Activated naive CD8-positive, alpha-beta T cell treated with anti-CD3 and anti-CD28 coated beads for 36 hours (primary cell): ENCODE results near the gene GALNT9. TPM values are rescaled to one million over a fixed set of nuclear protein-coding genes. Genes with fewer than 3 reads are reported as not detected.

Experiments used
- DNase-seq: peaks from one replicate; pipeline ENCODE4 v3.0.0; 2021
- H3K27ac Mint-ChIP-seq: one replicate; pipeline ENCODE4 v1.8.0; 2022; ENCODE audit warnings: mild to moderate bottlenecking, moderate library complexity, mixed read lengths
- H3K27me3 Mint-ChIP-seq: one replicate; pipeline ENCODE4 v1.8.0; 2022; ENCODE audit warnings: mild to moderate bottlenecking, mixed read lengths
- H3K36me3 Mint-ChIP-seq: one replicate; pipeline ENCODE4 v1.8.0; 2021; ENCODE audit warnings: mild to moderate bottlenecking, mixed read lengths
- H3K4me1 Mint-ChIP-seq: one replicate; pipeline ENCODE4 v1.8.0; 2021; ENCODE audit warnings: mixed read lengths
- H3K4me3 Mint-ChIP-seq: one replicate; pipeline ENCODE4 v1.8.0; 2022; ENCODE audit warnings: mild to moderate bottlenecking, moderate library complexity, mixed read lengths
- H3K9me3 Mint-ChIP-seq: one replicate; pipeline ENCODE4 v1.8.0; 2022; ENCODE audit warnings: mixed read lengths
- total RNA-seq, 2 experiments: library from RNA; stranded (reverse); gene quantifications; one replicate each; pipeline ENCODE4 v1.2.3, GENCODE V29; 2021

Gene GALNT9
- total RNA-seq, 2 experiments from 2014 or later: not detected

- H3K4me3 Mint-ChIP-seq: peak overlapping the region; percentile 38
- H3K27ac Mint-ChIP-seq: peak overlapping the region; percentile 84
- H3K27me3 Mint-ChIP-seq: peaks cover 67% of the 10 kb centered on the region
- peak; percentile 78 for DNase-seq
- peaks cover 21% of the 10 kb centered on the region for H3K4me1 Mint-ChIP-seq
- no peaks in the 10 kb centered on the region for H3K36me3 Mint-ChIP-seq
- H3K9me3 Mint-ChIP-seq: no peaks in the 10 kb centered on the region
Observed at GRCh38 chr12:132327336-132328171, 1.8 kb downstream of the GALNT9 start.

- no peaks in the 10 kb centered on the region for H3K36me3 Mint-ChIP-seq
- peaks cover 21% of the 10 kb centered on the region for H3K4me1 Mint-ChIP-seq
- peaks cover 60% of the 10 kb centered on the region for H3K27me3 Mint-ChIP-seq
- H3K4me3 Mint-ChIP-seq: peak overlapping the region; percentile 46
- peak overlapping the region; percentile 84 for H3K27ac Mint-ChIP-seq
- H3K9me3 Mint-ChIP-seq: no peaks in the 10 kb centered on the region
- no peak for DNase-seq
Observed at GRCh38 chr12:132326646-132327045, 2.7 kb downstream of the GALNT9 start.

GRCh38 chr12:132325733-132326130, 3.7 kb downstream of the GALNT9 start:
- Mint-ChIP-seq H3K4me3 (no peak overlapping the region), H3K36me3 (no peaks in the 10 kb centered on the region), H3K4me1 (peaks cover 21% of the 10 kb centered on the region), H3K9me3 (no peaks in the 10 kb centered on the region), H3K27ac (no peak overlapping the region), H3K27me3 (peaks cover 55% of the 10 kb centered on the region)
- no peak for DNase-seq

GRCh38 chr12:132324841-132325732, 4.3 kb downstream of the GALNT9 start:
- no peak overlapping the region for H3K27ac Mint-ChIP-seq

GRCh38 chr12:132324173-132324572, 5.2 kb downstream of the GALNT9 start:
- peaks cover 48% of the 10 kb centered on the region for H3K27me3 Mint-ChIP-seq
- H3K27ac Mint-ChIP-seq: no peak overlapping the region
- no peak for DNase-seq
- no peak overlapping the region for H3K4me3 Mint-ChIP-seq
- no peaks in the 10 kb centered on the region for H3K36me3 Mint-ChIP-seq
- H3K4me1 Mint-ChIP-seq: peaks cover 21% of the 10 kb centered on the region
- H3K9me3 Mint-ChIP-seq: no peaks in the 10 kb centered on the region

More at GRCh38 chr12:132324841-132325732, 4.3 kb downstream of the GALNT9 start:
- no peak overlapping the region for H3K4me3 Mint-ChIP-seq
- H3K36me3 Mint-ChIP-seq: no peaks in the 10 kb centered on the region
- no peak for DNase-seq
- peaks cover 48% of the 10 kb centered on the region for H3K27me3 Mint-ChIP-seq
- H3K4me1 Mint-ChIP-seq: peaks cover 21% of the 10 kb centered on the region
- H3K9me3 Mint-ChIP-seq: no peaks in the 10 kb centered on the region

GRCh38 chr12:132323171-132324010, 6.0 kb downstream of the GALNT9 start:
- peak overlapping the region; percentile 70 for H3K27ac Mint-ChIP-seq
- peak overlapping the region; percentile 68 for H3K4me3 Mint-ChIP-seq
- no peaks in the 10 kb centered on the region for H3K36me3 Mint-ChIP-seq
- H3K9me3 Mint-ChIP-seq: no peaks in the 10 kb centered on the region
- peaks cover 20% of the 10 kb centered on the region for H3K4me1 Mint-ChIP-seq
- H3K27me3 Mint-ChIP-seq: peaks cover 46% of the 10 kb centered on the region
- DNase-seq: peak; percentile 25

GRCh38 chr12:132322206-132323132, 6.9 kb downstream of the GALNT9 start:
- DNase-seq: no peak
- no peaks in the 10 kb centered on the region for H3K9me3 Mint-ChIP-seq
- H3K36me3 Mint-ChIP-seq: no peaks in the 10 kb centered on the region
- H3K4me1 Mint-ChIP-seq: peaks cover 13% of the 10 kb centered on the region
- peaks cover 37% of the 10 kb centered on the region for H3K27me3 Mint-ChIP-seq
- H3K4me3 Mint-ChIP-seq: no peak overlapping the region
- no peak overlapping the region for H3K27ac Mint-ChIP-seq

GRCh38 chr12:132321321-132322118, 7.9 kb downstream of the GALNT9 start:
- Mint-ChIP-seq H3K27ac (no peak overlapping the region), H3K4me3 (no peak overlapping the region), H3K4me1 (peaks cover 6% of the 10 kb centered on the region)

GRCh38 chr12:132320767-132321211, 8.6 kb downstream of the GALNT9 start:
- DNase-seq: no peak
- H3K27ac Mint-ChIP-seq: no peak overlapping the region
- no peaks in the 10 kb centered on the region for H3K36me3 Mint-ChIP-seq
- no peaks in the 10 kb centered on the region for H3K9me3 Mint-ChIP-seq
- no peak overlapping the region for H3K4me3 Mint-ChIP-seq
- peaks cover 6% of the 10 kb centered on the region for H3K4me1 Mint-ChIP-seq
- H3K27me3 Mint-ChIP-seq: peaks cover 31% of the 10 kb centered on the region

More at GRCh38 chr12:132321321-132322118, 7.9 kb downstream of the GALNT9 start:
- no peak for DNase-seq
- H3K9me3 Mint-ChIP-seq: no peaks in the 10 kb centered on the region
- H3K36me3 Mint-ChIP-seq: no peaks in the 10 kb centered on the region
- peaks cover 36% of the 10 kb centered on the region for H3K27me3 Mint-ChIP-seq

GRCh38 chr12:132319991-132320570, 9.3 kb downstream of the GALNT9 start:
- Mint-ChIP-seq H3K27me3 (peaks cover 26% of the 10 kb centered on the region), H3K4me3 (no peak overlapping the region), H3K4me1 (peaks cover 6% of the 10 kb centered on the region)

GRCh38 chr12:132319359-132319950, 9.9 kb downstream of the GALNT9 start:
- DNase-seq: no peak
- Mint-ChIP-seq H3K27ac (no peak overlapping the region), H3K4me3 (no peak overlapping the region), H3K36me3 (no peaks in the 10 kb centered on the region), H3K27me3 (peaks cover 23% of the 10 kb centered on the region), H3K4me1 (peaks cover 6% of the 10 kb centered on the region), H3K9me3 (no peaks in the 10 kb centered on the region)

More at GRCh38 chr12:132319991-132320570, 9.3 kb downstream of the GALNT9 start:
- no peak for DNase-seq
- Mint-ChIP-seq H3K36me3 (no peaks in the 10 kb centered on the region), H3K27ac (no peak overlapping the region), H3K9me3 (no peaks in the 10 kb centered on the region)

- no peak overlapping the region for H3K4me3 Mint-ChIP-seq
- H3K9me3 Mint-ChIP-seq: peaks cover 3% of the 10 kb centered on the region
- peaks cover 6% of the 10 kb centered on the region for H3K4me1 Mint-ChIP-seq
- no peak for DNase-seq
- H3K27me3 Mint-ChIP-seq: peaks cover 20% of the 10 kb centered on the region
- H3K27ac Mint-ChIP-seq: no peak overlapping the region
- no peaks in the 10 kb centered on the region for H3K36me3 Mint-ChIP-seq
Observed at GRCh38 chr12:132318618-132319033, 10.8 kb downstream of the GALNT9 start.
